ENCODE measurements around the gene NLRP3. TPM values are rescaled to one million over a fixed set of nuclear protein-coding genes. Genes with fewer than 3 reads are reported as not detected.
"Not testable (repeated sequence)": the region's sequence is repeated elsewhere in the genome, so short reads cannot be mapped to it uniquely, and the experiment has no call there.

Gene NLRP3
- total and polyA plus RNA-seq, 2 donors from 2014 or later, result 4.0 TPM; not detected in 1

DNA sequence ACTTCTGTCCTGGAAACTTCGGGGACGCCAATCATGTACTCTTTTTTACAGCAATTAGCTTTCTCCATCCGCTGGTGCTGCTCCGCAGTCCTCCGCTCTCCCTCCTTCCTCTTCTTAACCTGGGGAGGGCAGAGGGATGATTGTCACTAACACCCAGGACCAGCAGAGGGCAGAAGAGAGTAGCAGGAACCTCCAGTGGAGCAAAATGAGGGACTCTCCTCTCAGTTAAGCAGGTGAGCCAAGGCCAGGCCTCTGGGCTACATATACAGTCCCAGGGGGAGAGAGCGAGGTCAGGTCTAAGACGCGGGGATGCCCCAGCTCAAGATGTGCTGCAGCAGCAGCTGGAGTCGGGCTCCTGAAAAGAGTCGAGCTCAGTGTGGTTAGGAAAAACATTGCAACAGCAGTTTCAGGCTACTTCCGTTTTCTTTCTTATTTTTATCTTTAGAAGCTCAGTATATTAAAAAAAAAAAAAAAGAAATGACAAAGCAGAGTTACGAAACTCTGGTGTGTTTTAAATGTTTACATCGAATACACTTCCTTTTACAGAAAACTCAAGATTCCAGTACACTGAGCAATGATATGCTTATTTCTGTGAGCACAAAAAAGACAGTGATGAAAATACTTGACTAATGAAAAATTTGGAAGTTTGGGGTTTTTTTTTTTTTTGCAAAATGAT, 25.7 kb upstream of the NLRP3 start:
- DNase-seq (peak; percentile 82 to 91 (median 82)), FAIRE-seq (no peak)
- TF ChIP-seq, protein P1, sequence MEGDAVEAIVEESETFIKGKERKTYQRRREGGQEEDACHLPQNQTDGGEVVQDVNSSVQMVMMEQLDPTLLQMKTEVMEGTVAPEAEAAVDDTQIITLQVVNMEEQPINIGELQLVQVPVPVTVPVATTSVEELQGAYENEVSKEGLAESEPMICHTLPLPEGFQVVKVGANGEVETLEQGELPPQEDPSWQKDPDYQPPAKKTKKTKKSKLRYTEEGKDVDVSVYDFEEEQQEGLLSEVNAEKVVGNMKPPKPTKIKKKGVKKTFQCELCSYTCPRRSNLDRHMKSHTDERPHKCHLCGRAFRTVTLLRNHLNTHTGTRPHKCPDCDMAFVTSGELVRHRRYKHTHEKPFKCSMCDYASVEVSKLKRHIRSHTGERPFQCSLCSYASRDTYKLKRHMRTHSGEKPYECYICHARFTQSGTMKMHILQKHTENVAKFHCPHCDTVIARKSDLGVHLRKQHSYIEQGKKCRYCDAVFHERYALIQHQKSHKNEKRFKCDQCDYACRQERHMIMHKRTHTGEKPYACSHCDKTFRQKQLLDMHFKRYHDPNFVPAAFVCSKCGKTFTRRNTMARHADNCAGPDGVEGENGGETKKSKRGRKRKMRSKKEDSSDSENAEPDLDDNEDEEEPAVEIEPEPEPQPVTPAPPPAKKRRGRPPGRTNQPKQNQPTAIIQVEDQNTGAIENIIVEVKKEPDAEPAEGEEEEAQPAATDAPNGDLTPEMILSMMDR (IDR thresholded peaks at IDR 0.05; ENCODE audit: borderline replicate concordance, extremely low read depth, insufficient read depth), result peak; percentile 72
- no peaks in the 10 kb centered on the region for H3K27me3 ChIP-seq (ENCODE audit: control insufficient read depth, insufficient read depth, low read length)
- no peak overlapping the region for H3K9ac ChIP-seq (ENCODE audit: low read length in 3 of 3)
- no peak overlapping the region for H3K27ac ChIP-seq (ENCODE audit: low read depth in 2 of 2, low read length in 2 of 2)
- H3K9me3 ChIP-seq (ENCODE audit: control insufficient read depth in 2 of 3, insufficient read depth in 1 of 3, low read length in 3 of 3), result no peaks in the 10 kb centered on the region
- peak overlapping the region in 2 of 3 donors; percentile 35 to 52 for H3K4me3 ChIP-seq (ENCODE audit: low read length in 3 of 3)
- intact Hi-C loops (cut with DNase I), result no loop called here
- no peaks in the 10 kb centered on the region for H3K4me1 ChIP-seq (ENCODE audit: control insufficient read depth in 2 of 3, insufficient read depth in 2 of 3, low read depth in 1 of 3, low read length in 3 of 3)
- H3K36me3 ChIP-seq (ENCODE audit: control insufficient read depth in 2 of 3, insufficient read depth in 3 of 3, low read length in 3 of 3), result no peaks in the 10 kb centered on the region

- no peaks in the 10 kb centered on the region for H3K9me3 ChIP-seq (ENCODE audit: control insufficient read depth in 2 of 3, insufficient read depth in 1 of 3, low read length in 3 of 3)
- DNase-seq (no peak), FAIRE-seq (no peak)
- H3K27me3 ChIP-seq (ENCODE audit: control insufficient read depth, insufficient read depth, low read length), result no peaks in the 10 kb centered on the region
- no peak overlapping the region for H3K4me3 ChIP-seq (ENCODE audit: low read length in 3 of 3)
- H3K36me3 ChIP-seq (ENCODE audit: control insufficient read depth in 2 of 3, insufficient read depth in 3 of 3, low read length in 3 of 3), result no peaks in the 10 kb centered on the region
- H3K4me1 ChIP-seq (ENCODE audit: control insufficient read depth in 2 of 3, insufficient read depth in 2 of 3, low read depth in 1 of 3, low read length in 3 of 3), result no peaks in the 10 kb centered on the region
- intact Hi-C loops (cut with DNase I), result no loop called here
- H3K27ac ChIP-seq (ENCODE audit: low read depth in 2 of 2, low read length in 2 of 2), result no peak overlapping the region
- TF ChIP-seq, protein P1 (IDR thresholded peaks at IDR 0.05; ENCODE audit: borderline replicate concordance, extremely low read depth, insufficient read depth), result no peak
- no peak overlapping the region for H3K9ac ChIP-seq (ENCODE audit: low read length in 3 of 3)
Observed at GRCh38 chr1:247390996-247391395, 25.0 kb upstream of the NLRP3 start.

DNA sequence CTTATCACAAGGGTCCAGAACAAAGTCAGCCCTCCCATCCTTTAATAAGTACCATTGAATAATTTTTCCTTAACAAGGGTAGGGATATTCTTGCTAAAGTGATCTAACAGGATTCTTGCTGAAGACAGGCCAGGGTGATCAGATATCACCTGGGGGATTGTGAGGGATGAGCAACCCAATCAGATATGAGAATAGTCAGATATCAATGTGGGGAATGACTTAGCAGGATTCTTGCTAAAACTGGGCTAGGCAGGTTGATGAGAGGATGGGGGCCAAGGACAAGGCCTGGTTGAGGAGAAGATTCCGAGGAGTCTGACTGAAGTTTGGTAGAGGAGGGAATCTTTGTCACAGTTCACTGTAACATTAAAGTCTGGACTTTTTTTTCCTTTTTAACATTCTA, 23.9 kb upstream of the NLRP3 start:
- Histone ChIP-seq H3K27ac (ENCODE audit: low read depth in 2 of 2, low read length in 2 of 2) (no peak overlapping the region), H3K9ac (ENCODE audit: low read length in 3 of 3) (no peak overlapping the region), H3K4me1 (ENCODE audit: control insufficient read depth in 2 of 3, insufficient read depth in 2 of 3, low read depth in 1 of 3, low read length in 3 of 3) (no peaks in the 10 kb centered on the region), H3K27me3 (ENCODE audit: control insufficient read depth, insufficient read depth, low read length) (no peaks in the 10 kb centered on the region), H3K36me3 (ENCODE audit: control insufficient read depth in 2 of 3, insufficient read depth in 3 of 3, low read length in 3 of 3) (no peaks in the 10 kb centered on the region), H3K9me3 (ENCODE audit: control insufficient read depth in 2 of 3, insufficient read depth in 1 of 3, low read length in 3 of 3) (no peaks in the 10 kb centered on the region), H3K4me3 (ENCODE audit: low read length in 3 of 3) (no peak overlapping the region)
- no peak for DNase-seq
- no peak for FAIRE-seq
- TF ChIP-seq, protein P1 (IDR thresholded peaks at IDR 0.05; ENCODE audit: borderline replicate concordance, extremely low read depth, insufficient read depth), result no peak
- intact Hi-C loops (cut with DNase I), result no loop called here

DNA sequence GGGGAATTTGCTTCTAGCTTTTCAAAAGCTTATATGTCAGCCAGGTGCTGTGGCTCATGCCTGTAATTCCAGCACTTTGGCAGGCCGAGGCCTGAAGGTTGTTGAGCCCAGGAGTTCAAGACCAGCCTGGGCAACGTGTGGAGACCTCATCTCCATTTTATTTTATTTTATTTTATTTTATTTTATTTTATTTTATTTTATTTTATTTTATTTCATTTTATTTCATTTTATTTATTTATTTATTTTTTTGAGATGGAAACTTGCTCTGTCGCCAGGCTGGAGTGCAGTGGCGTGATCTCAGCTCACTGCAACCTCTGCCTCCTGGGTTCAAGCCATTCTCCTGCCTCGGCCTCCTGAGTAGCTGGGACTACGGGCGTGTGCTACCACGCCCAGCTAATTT, 20.9 kb upstream of the NLRP3 start:
- DNase-seq; H3K9ac ChIP-seq (ENCODE audit: low read length in 3 of 3); FAIRE-seq; H3K27ac ChIP-seq (ENCODE audit: low read depth in 2 of 2, low read length in 2 of 2); intact Hi-C loops (cut with DNase I); H3K36me3 ChIP-seq (ENCODE audit: control insufficient read depth in 2 of 3, insufficient read depth in 3 of 3, low read length in 3 of 3); H3K4me3 ChIP-seq (ENCODE audit: low read length in 3 of 3); H3K4me1 ChIP-seq (ENCODE audit: control insufficient read depth in 2 of 3, insufficient read depth in 2 of 3, low read depth in 1 of 3, low read length in 3 of 3); H3K27me3 ChIP-seq (ENCODE audit: control insufficient read depth, insufficient read depth, low read length); H3K9me3 ChIP-seq (ENCODE audit: control insufficient read depth in 2 of 3, insufficient read depth in 1 of 3, low read length in 3 of 3): not testable (repeated sequence)
